ENCODE data around the gene SPEF1. TPM values are rescaled to one million over a fixed set of nuclear protein-coding genes. Genes with fewer than 3 reads are reported as not detected.

SPEF1 gene
- total and polyA plus RNA-seq, 4 experiments from 2014 or later = 0.15 TPM; not detected in 3

- Mint-ChIP-seq H3K4me1 (peaks cover 24 to 60% (median 40%) of the 10 kb centered on the region in 4 donors), H3K9me3 (no peaks in the 10 kb centered on the region), H3K36me3 (peaks cover 0 to 4% of the 10 kb centered on the region in 2 donors), H3K27me3 (peaks cover 0 to 1% of the 10 kb centered on the region in 2 donors), H3K27ac (peak overlapping the region in 5 of 7 donors; percentile 5 to 73 (median 48)), H3K4me3 (peak overlapping the region in 2 of 8 donors; percentile 3 to 35)
- Histone ChIP-seq H3K36me3 (ENCODE audit: insufficient read depth, low read length) (no peaks in the 10 kb centered on the region), H3K27me3 (ENCODE audit: insufficient read depth, low read length) (no peaks in the 10 kb centered on the region), H3K27ac (ENCODE audit: low read depth, low read length) (no peak overlapping the region), H3K9me3 (ENCODE audit: control insufficient read depth in 1 of 2, low read length in 2 of 2) (no peaks in the 10 kb centered on the region), H3K4me1 (ENCODE audit: insufficient read depth, low read length) (peaks cover 53% of the 10 kb centered on the region), H3K4me3 (ENCODE audit: low read length in 2 of 2) (no peak overlapping the region)
- ChIA-PET POLR2A (ENCODE audit: partially characterized antibody) (interaction anchor here (10.0 kb wide), 1 partner anchor 38 kb away, joined by 180 read pairs; the partner anchor contains the start of gene AP5S1), CTCF (ENCODE audit: partially characterized antibody) (no interaction called here)
- intact Hi-C loops (cut with micrococcal nuclease) = no loop called here
- no peak for DNase-seq
These were observed 1.3 kb upstream of the SPEF1 start for GRCh38 chr20:3782597-3782996.

GRCh38 chr20:3778976-3779375 lies 2.3 kb downstream of the SPEF1 start:
- Histone ChIP-seq H3K27ac (ENCODE audit: low read depth, low read length) (no peak overlapping the region), H3K36me3 (ENCODE audit: insufficient read depth, low read length) (no peaks in the 10 kb centered on the region), H3K9me3 (ENCODE audit: control insufficient read depth in 1 of 2, low read length in 2 of 2) (no peaks in the 10 kb centered on the region), H3K27me3 (ENCODE audit: insufficient read depth, low read length) (no peaks in the 10 kb centered on the region), H3K4me3 (ENCODE audit: low read length in 2 of 2) (no peak overlapping the region), H3K4me1 (ENCODE audit: insufficient read depth, low read length) (peaks cover 36% of the 10 kb centered on the region)
- Mint-ChIP-seq H3K9me3 (peaks cover 0 to 2% (median 0%) of the 10 kb centered on the region in 8 donors), H3K36me3 (no peaks in the 10 kb centered on the region), H3K27me3 (peaks cover 1 to 2% of the 10 kb centered on the region in 2 donors), H3K27ac (no peak overlapping the region), H3K4me3 (peak overlapping the region; percentile 21 to 86 (median 47)), H3K4me1 (peaks cover 18 to 50% (median 36%) of the 10 kb centered on the region in 4 donors)
- DNase-seq = no peak
- intact Hi-C loops (cut with micrococcal nuclease) = no loop called here
- ChIA-PET POLR2A (ENCODE audit: partially characterized antibody) (interaction anchor here (1.2 to 3.9 kb wide), 6 partner anchors 8 to 41 kb away, joined by 3 to 41 read pairs (median 6); partner anchors contain the start of genes ADISSP, AP5S1 and CENPB), CTCF (ENCODE audit: partially characterized antibody) (interaction anchor here (1.2 to 3.9 kb wide), 5 partner anchors 11 to 306 kb away, joined by 3 to 22 read pairs (median 4); partner anchors contain the start of genes ADISSP and AP5S1)

- Mint-ChIP-seq H3K27me3 (peaks cover 1 to 2% of the 10 kb centered on the region in 2 donors), H3K27ac (peak overlapping the region in 3 of 7 donors; percentile 29 to 82 (median 51)), H3K4me3 (peak overlapping the region; percentile 63 to 86 (median 80)), H3K36me3 (no peaks in the 10 kb centered on the region), H3K9me3 (peaks cover 0 to 2% (median 0%) of the 10 kb centered on the region in 8 donors), H3K4me1 (peaks cover 18 to 50% (median 31%) of the 10 kb centered on the region in 4 donors)
- CTCF ChIA-PET (ENCODE audit: partially characterized antibody) = interaction anchor here (1.2 to 3.9 kb wide), 6 partner anchors 10 to 307 kb away, joined by 3 to 22 read pairs (median 6); partner anchors contain the start of genes ADISSP and AP5S1
- peak in 2 of 5 donors; percentile 28 to 55 for DNase-seq
- Histone ChIP-seq H3K4me1 (ENCODE audit: insufficient read depth, low read length) (peaks cover 36% of the 10 kb centered on the region), H3K4me3 (ENCODE audit: low read length in 2 of 2) (peak overlapping the region; percentile 42 to 57), H3K36me3 (ENCODE audit: insufficient read depth, low read length) (no peaks in the 10 kb centered on the region), H3K27me3 (ENCODE audit: insufficient read depth, low read length) (no peaks in the 10 kb centered on the region), H3K9me3 (ENCODE audit: control insufficient read depth in 1 of 2, low read length in 2 of 2) (no peaks in the 10 kb centered on the region), H3K27ac (ENCODE audit: low read depth, low read length) (peak overlapping the region; percentile 4)
- intact Hi-C loops (cut with micrococcal nuclease) = no loop called here
- POLR2A ChIA-PET (ENCODE audit: partially characterized antibody) = interaction anchor here (1.2 to 3.9 kb wide), 9 partner anchors 8 to 42 kb away, joined by 3 to 41 read pairs (median 7); partner anchors contain the start of genes ADISSP, AP5S1, CDC25B and CENPB
These were observed 3.3 kb downstream of the SPEF1 start for GRCh38 chr20:3777716-3778629.

GRCh38 chr20:3777381-3777715 lies 3.9 kb downstream of the SPEF1 start:
- CTCF ChIA-PET (ENCODE audit: partially characterized antibody) = interaction anchor here (2.1 to 3.9 kb wide), 3 partner anchors 9 to 78 kb away, joined by 7 to 22 read pairs (median 12); partner anchors contain the start of genes ADISSP and AP5S1
- no peak for DNase-seq
- Mint-ChIP-seq H3K27me3 (peaks cover 1 to 5% of the 10 kb centered on the region in 2 donors), H3K4me3 (peak overlapping the region; percentile 63 to 86 (median 80)), H3K36me3 (no peaks in the 10 kb centered on the region), H3K4me1 (peaks cover 18 to 43% (median 30%) of the 10 kb centered on the region in 4 donors), H3K9me3 (peaks cover 0 to 2% (median 0%) of the 10 kb centered on the region in 8 donors), H3K27ac (peak overlapping the region in 4 of 7 donors; percentile 13 to 82 (median 40))
- H3K4me3 ChIP-seq (ENCODE audit: low read length in 2 of 2) = peak overlapping the region; percentile 42 to 57
- H3K27me3 ChIP-seq (ENCODE audit: insufficient read depth, low read length) = no peaks in the 10 kb centered on the region
- no peaks in the 10 kb centered on the region for H3K9me3 ChIP-seq (ENCODE audit: control insufficient read depth in 1 of 2, low read length in 2 of 2)
- H3K4me1 ChIP-seq (ENCODE audit: insufficient read depth, low read length) = peaks cover 36% of the 10 kb centered on the region
- POLR2A ChIA-PET (ENCODE audit: partially characterized antibody) = interaction anchor here (1.3 to 3.9 kb wide), 6 partner anchors 9 to 43 kb away, joined by 5 to 41 read pairs (median 12); partner anchors contain the start of genes ADISSP, AP5S1, CDC25B and CENPB
- no peaks in the 10 kb centered on the region for H3K36me3 ChIP-seq (ENCODE audit: insufficient read depth, low read length)
- H3K27ac ChIP-seq (ENCODE audit: low read depth, low read length) = peak overlapping the region; percentile 4
- intact Hi-C loops (cut with micrococcal nuclease) = no loop called here

GRCh38 chr20:3775457-3776108 lies 5.7 kb downstream of the SPEF1 start:
- peaks cover 24% of the 10 kb centered on the region for H3K4me1 ChIP-seq (ENCODE audit: insufficient read depth, low read length)
- Mint-ChIP-seq H3K4me1 (peaks cover 10 to 28% (median 18%) of the 10 kb centered on the region in 4 donors), H3K9me3 (peaks cover 0 to 2% (median 0%) of the 10 kb centered on the region in 8 donors), H3K36me3 (no peaks in the 10 kb centered on the region), H3K4me3 (peak overlapping the region in 1 of 8 donors; percentile 42), H3K27me3 (peaks cover 1 to 5% of the 10 kb centered on the region in 2 donors), H3K27ac (peak overlapping the region in 1 of 7 donors; percentile 15)
- intact Hi-C loops (cut with micrococcal nuclease) = no loop called here
- H3K27me3 ChIP-seq (ENCODE audit: insufficient read depth, low read length) = no peaks in the 10 kb centered on the region
- DNase-seq = no peak
- no peaks in the 10 kb centered on the region for H3K36me3 ChIP-seq (ENCODE audit: insufficient read depth, low read length)
- POLR2A ChIA-PET (ENCODE audit: partially characterized antibody) = interaction anchor here (2.9 kb wide), 1 partner anchor 11 kb away, joined by 16 read pairs; the partner anchor contains the start of gene CENPB
- no peak overlapping the region for H3K27ac ChIP-seq (ENCODE audit: low read depth, low read length)
- H3K9me3 ChIP-seq (ENCODE audit: control insufficient read depth in 1 of 2, low read length in 2 of 2) = no peaks in the 10 kb centered on the region
- no peak overlapping the region for H3K4me3 ChIP-seq (ENCODE audit: low read length in 2 of 2)
- CTCF ChIA-PET (ENCODE audit: partially characterized antibody) = interaction anchor here (0.8 to 1.2 kb wide), 3 partner anchors 18 to 69 kb away, joined by 3 read pairs; partner anchors contain the start of gene AP5S1

GRCh38 chr20:3771552-3772058 lies 9.6 kb downstream of the SPEF1 start:
- Mint-ChIP-seq H3K4me3 (no peak overlapping the region), H3K36me3 (peaks cover 0 to 2% of the 10 kb centered on the region in 2 donors), H3K27me3 (peaks cover 0 to 3% of the 10 kb centered on the region in 2 donors), H3K9me3 (peaks cover 0 to 4% (median 0%) of the 10 kb centered on the region in 8 donors), H3K4me1 (peaks cover 5 to 19% (median 11%) of the 10 kb centered on the region in 4 donors), H3K27ac (no peak overlapping the region)
- no peaks in the 10 kb centered on the region for H3K27me3 ChIP-seq (ENCODE audit: insufficient read depth, low read length)
- H3K4me1 ChIP-seq (ENCODE audit: insufficient read depth, low read length) = peaks cover 16% of the 10 kb centered on the region
- H3K27ac ChIP-seq (ENCODE audit: low read depth, low read length) = no peak overlapping the region
- H3K36me3 ChIP-seq (ENCODE audit: insufficient read depth, low read length) = no peaks in the 10 kb centered on the region
- DNase-seq = no peak
- ChIA-PET CTCF (ENCODE audit: partially characterized antibody) (interaction anchor here (1.2 to 1.7 kb wide), 2 partner anchors 19 to 49 kb away, joined by 3 to 5 read pairs; partner anchors contain the start of gene AP5S1), POLR2A (ENCODE audit: partially characterized antibody) (interaction anchor here (1.4 kb wide), 1 partner anchor 14 kb away, joined by 5 read pairs; the partner anchor contains the start of gene CENPB)
- H3K9me3 ChIP-seq (ENCODE audit: control insufficient read depth in 1 of 2, low read length in 2 of 2) = no peaks in the 10 kb centered on the region
- no peak overlapping the region for H3K4me3 ChIP-seq (ENCODE audit: low read length in 2 of 2)
- intact Hi-C loops (cut with micrococcal nuclease) = no loop called here
